ENCODE data around the gene IPP.
A peak's percentile ranks its signal among the peaks of the same experiment; 100 is the strongest.

The IPP gene

DNA sequence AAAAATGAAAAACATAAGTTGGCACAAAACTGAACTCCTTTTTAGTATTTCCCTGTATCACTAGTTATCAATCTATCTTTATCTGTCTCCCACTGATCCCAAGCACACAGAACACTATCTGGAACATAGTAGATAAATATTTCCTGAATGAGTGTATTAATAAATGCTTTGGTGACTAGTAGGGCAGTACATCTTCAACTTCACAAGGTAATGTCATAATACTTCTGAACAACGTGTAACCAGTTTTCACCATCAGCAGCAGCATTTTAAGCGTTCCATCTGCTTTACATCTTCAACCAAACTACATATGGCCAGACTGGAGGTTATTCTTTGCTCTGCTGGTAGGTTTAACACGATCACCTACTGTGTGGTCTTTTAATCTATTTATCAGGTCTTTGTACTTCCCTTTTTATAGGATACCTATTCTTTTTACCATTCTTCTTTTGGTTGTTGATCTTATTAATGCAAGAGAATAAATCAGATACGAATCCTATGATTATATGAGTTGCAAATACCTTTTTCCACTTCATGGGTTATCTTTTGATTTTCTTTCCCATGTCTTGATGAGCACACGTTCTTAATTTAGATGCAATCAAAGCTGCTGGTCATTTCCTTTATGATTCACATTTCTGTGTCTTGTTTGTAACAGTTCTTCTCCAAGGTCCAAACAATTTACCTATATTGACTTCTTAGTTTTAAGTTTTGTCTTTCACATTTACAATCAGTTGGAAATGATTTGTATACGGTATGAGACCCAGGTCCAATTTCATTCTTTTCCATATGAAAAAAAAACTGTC, 80.4 kb downstream of the IPP start:
- H3K23ac ChIP-seq (ENCODE audit: low read length) = no peak overlapping the region
- H3K4me2 ChIP-seq (ENCODE audit: low read length) = no peak overlapping the region
- no peak overlapping the region for H2AK5ac ChIP-seq (ENCODE audit: low read length)
- no peak overlapping the region for H2AFZ ChIP-seq (ENCODE audit: insufficient read depth, low read length, poor library complexity)
- H3K36me3 ChIP-seq (ENCODE audit: control insufficient read depth in 1 of 2, insufficient read depth in 2 of 2, low read length in 2 of 2) = peaks cover 4 to 5% of the 10 kb centered on the region in 2 experiments
- H3K4me3 ChIP-seq (ENCODE audit: low read depth, low read length) = no peak overlapping the region
- H3K4me1 ChIP-seq (ENCODE audit: control insufficient read depth in 1 of 2, insufficient read depth in 2 of 2, low read length in 2 of 2) = peaks cover 0 to 2% of the 10 kb centered on the region in 2 experiments
- H3K9ac ChIP-seq (ENCODE audit: low read length) = no peak overlapping the region
- H2BK5ac ChIP-seq (ENCODE audit: low read depth, low read length, poor library complexity) = no peak overlapping the region
- H3K18ac ChIP-seq (ENCODE audit: low read length) = no peak overlapping the region
- no peaks in the 10 kb centered on the region for H3K9me3 ChIP-seq (ENCODE audit: insufficient read depth, low read depth, low read length)
- H3K27ac ChIP-seq (ENCODE audit: low read depth, low read length) = no peak overlapping the region
- H4K8ac ChIP-seq (ENCODE audit: low read depth, low read length) = no peak overlapping the region
- no peak overlapping the region for H4K12ac ChIP-seq (ENCODE audit: low read depth, low read length)
- H2BK120ac ChIP-seq (ENCODE audit: insufficient read depth, low read length, poor library complexity) = no peak overlapping the region
- no peak overlapping the region for H3K14ac ChIP-seq (ENCODE audit: low read length)
- DNase-seq = peak; percentile 40 to 80
- H3K27me3 ChIP-seq (ENCODE audit: insufficient read depth, low read length) = no peaks in the 10 kb centered on the region
- H4K91ac ChIP-seq (ENCODE audit: low read depth, low read length) = no peak overlapping the region
- peaks cover 16% of the 10 kb centered on the region for H3K79me2 ChIP-seq (ENCODE audit: control insufficient read depth, insufficient read depth, low read length, poor library complexity)
- H3K79me1 ChIP-seq (ENCODE audit: low read length) = peaks cover 1% of the 10 kb centered on the region
- no peak overlapping the region for H3K4ac ChIP-seq (ENCODE audit: low read depth, low read length)
- H2BK12ac ChIP-seq (ENCODE audit: low read length) = no peak overlapping the region
- WGBS (ENCODE audit: extremely low coverage, insufficient coverage, insufficient read length) = no CpG with 5 or more reads among the region's 6 CpGs

DNA sequence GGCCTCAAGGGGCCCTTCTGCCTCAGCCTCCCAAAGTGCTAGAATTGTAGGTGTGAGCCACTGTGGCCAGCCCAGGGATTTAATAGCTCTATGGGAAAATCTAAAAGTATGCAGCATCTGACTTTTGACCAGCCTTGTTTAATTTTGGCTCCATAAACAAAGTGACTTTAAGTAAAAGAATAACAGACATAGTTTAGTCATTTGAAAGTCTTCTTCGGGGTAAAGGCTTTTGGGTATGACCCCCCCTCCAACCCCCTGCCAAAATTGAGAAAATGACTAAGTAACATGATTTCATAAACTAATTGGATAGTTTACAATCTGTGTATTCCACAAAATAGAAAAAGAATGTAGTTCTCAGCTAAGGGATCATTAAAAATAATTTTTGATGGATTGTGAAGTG, 81.1 kb downstream of the IPP start:
- Histone ChIP-seq H3K79me1 (ENCODE audit: low read length) (peaks cover 1% of the 10 kb centered on the region), H2BK12ac (ENCODE audit: low read length) (no peak overlapping the region), H3K14ac (ENCODE audit: low read length) (no peak overlapping the region), H3K36me3 (ENCODE audit: control insufficient read depth in 1 of 2, insufficient read depth in 2 of 2, low read length in 2 of 2) (peaks cover 1 to 5% of the 10 kb centered on the region in 2 experiments), H3K79me2 (ENCODE audit: control insufficient read depth, insufficient read depth, low read length, poor library complexity) (peaks cover 17% of the 10 kb centered on the region), H2AFZ (ENCODE audit: insufficient read depth, low read length, poor library complexity) (no peak overlapping the region), H3K9ac (ENCODE audit: low read length) (no peak overlapping the region), H3K4me2 (ENCODE audit: low read length) (no peak overlapping the region), H4K12ac (ENCODE audit: low read depth, low read length) (no peak overlapping the region), H2AK5ac (ENCODE audit: low read length) (no peak overlapping the region), H3K9me3 (ENCODE audit: insufficient read depth, low read depth, low read length) (no peaks in the 10 kb centered on the region), H2BK120ac (ENCODE audit: insufficient read depth, low read length, poor library complexity) (no peak overlapping the region), H4K8ac (ENCODE audit: low read depth, low read length) (no peak overlapping the region), H3K4ac (ENCODE audit: low read depth, low read length) (peak overlapping the region; percentile 84), H3K18ac (ENCODE audit: low read length) (no peak overlapping the region), H3K4me3 (ENCODE audit: low read depth, low read length) (no peak overlapping the region), H3K27me3 (ENCODE audit: insufficient read depth, low read length) (no peaks in the 10 kb centered on the region), H4K91ac (ENCODE audit: low read depth, low read length) (no peak overlapping the region), H3K4me1 (ENCODE audit: control insufficient read depth in 1 of 2, insufficient read depth in 2 of 2, low read length in 2 of 2) (no peaks in the 10 kb centered on the region), H3K23ac (ENCODE audit: low read length) (no peak overlapping the region), H2BK5ac (ENCODE audit: low read depth, low read length, poor library complexity) (no peak overlapping the region), H3K27ac (ENCODE audit: low read depth, low read length) (no peak overlapping the region)
- DNase-seq = no peak
- no CpG with 5 or more reads among the region's 1 CpG for WGBS (ENCODE audit: extremely low coverage, insufficient coverage, insufficient read length)

DNA sequence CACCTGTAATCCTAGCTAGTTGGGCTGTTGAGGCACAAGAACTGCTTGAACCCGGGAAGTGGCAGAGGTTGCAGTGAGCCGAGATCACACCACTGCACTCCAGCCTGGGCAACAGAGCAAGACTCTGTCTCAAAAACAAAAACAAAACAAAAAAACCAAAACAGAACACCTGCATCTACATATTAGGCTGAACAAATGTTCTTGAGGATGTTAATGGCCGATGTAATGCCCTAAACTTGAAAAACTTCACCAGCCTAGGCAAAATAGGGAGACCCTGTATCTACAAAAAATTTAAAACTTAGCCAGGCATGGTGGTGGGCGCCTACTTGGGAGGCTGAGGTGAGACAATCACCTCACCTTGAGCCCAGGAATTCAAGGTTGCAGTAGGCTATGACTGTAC, 81.9 kb downstream of the IPP start:
- Histone ChIP-seq H3K4ac (ENCODE audit: low read depth, low read length) (peak overlapping the region; percentile 94), H3K18ac (ENCODE audit: low read length) (no peak overlapping the region), H3K27ac (ENCODE audit: low read depth, low read length) (no peak overlapping the region), H2BK5ac (ENCODE audit: low read depth, low read length, poor library complexity) (no peak overlapping the region), H3K9ac (ENCODE audit: low read length) (no peak overlapping the region), H3K14ac (ENCODE audit: low read length) (no peak overlapping the region), H2AFZ (ENCODE audit: insufficient read depth, low read length, poor library complexity) (no peak overlapping the region), H3K23ac (ENCODE audit: low read length) (no peak overlapping the region), H3K79me2 (ENCODE audit: control insufficient read depth, insufficient read depth, low read length, poor library complexity) (peaks cover 18% of the 10 kb centered on the region), H3K79me1 (ENCODE audit: low read length) (peaks cover 1% of the 10 kb centered on the region), H3K4me3 (ENCODE audit: low read depth, low read length) (no peak overlapping the region), H2BK120ac (ENCODE audit: insufficient read depth, low read length, poor library complexity) (no peak overlapping the region), H3K4me2 (ENCODE audit: low read length) (no peak overlapping the region), H4K12ac (ENCODE audit: low read depth, low read length) (no peak overlapping the region), H2BK12ac (ENCODE audit: low read length) (no peak overlapping the region), H4K91ac (ENCODE audit: low read depth, low read length) (no peak overlapping the region), H3K9me3 (ENCODE audit: insufficient read depth, low read depth, low read length) (no peaks in the 10 kb centered on the region), H3K36me3 (ENCODE audit: control insufficient read depth in 1 of 2, insufficient read depth in 2 of 2, low read length in 2 of 2) (peaks cover 1 to 6% of the 10 kb centered on the region in 2 experiments), H3K4me1 (ENCODE audit: control insufficient read depth in 1 of 2, insufficient read depth in 2 of 2, low read length in 2 of 2) (no peaks in the 10 kb centered on the region), H4K8ac (ENCODE audit: low read depth, low read length) (no peak overlapping the region), H2AK5ac (ENCODE audit: low read length) (no peak overlapping the region), H3K27me3 (ENCODE audit: insufficient read depth, low read length) (no peaks in the 10 kb centered on the region)
- no CpG with 5 or more reads among the region's 4 CpGs for WGBS (ENCODE audit: extremely low coverage, insufficient coverage, insufficient read length)
- no peak for DNase-seq

DNA sequence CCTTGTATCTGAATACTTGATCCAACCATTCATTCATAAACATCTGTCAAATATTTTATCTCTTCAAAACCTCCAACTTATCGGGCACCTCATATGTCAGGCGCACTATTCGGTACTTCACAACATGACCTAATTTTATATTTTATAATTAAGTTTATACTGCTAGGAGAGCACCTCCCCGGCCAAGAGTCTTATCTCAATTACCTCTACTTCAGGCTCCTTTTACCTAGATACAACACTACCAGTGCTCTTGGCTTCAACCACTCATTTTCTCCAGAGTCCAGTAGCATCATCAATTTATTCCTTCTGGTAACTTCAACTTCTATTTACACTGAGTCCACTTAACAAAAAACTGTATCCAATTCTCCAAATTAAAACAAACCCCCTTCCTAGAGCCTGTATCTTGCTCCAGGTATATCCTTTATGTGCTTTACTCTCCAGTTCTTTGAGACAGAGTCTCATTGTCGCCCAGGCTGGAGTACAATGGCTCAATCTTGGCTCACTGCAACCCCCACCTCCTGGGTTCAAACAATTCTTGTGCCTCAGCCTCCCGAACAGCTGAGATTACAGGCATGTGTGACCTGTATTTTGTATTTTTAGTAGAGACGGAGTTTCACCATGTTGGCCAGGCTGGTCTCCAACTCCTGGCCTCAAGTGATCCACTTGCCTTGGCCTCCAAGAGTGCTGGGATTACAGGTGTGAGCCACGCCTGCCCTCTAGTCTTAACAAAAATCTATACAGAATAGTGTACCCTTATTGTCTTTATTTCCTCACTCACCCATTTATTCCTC, 82.9 kb downstream of the IPP start:
- DNase-seq = no peak
- no peak overlapping the region for H2AK5ac ChIP-seq (ENCODE audit: low read length)
- no peak overlapping the region for H3K18ac ChIP-seq (ENCODE audit: low read length)
- H3K4ac ChIP-seq (ENCODE audit: low read depth, low read length) = peak overlapping the region; percentile 67
- H4K8ac ChIP-seq (ENCODE audit: low read depth, low read length) = no peak overlapping the region
- no peak overlapping the region for H3K4me3 ChIP-seq (ENCODE audit: low read depth, low read length)
- no peaks in the 10 kb centered on the region for H3K4me1 ChIP-seq (ENCODE audit: control insufficient read depth in 1 of 2, insufficient read depth in 2 of 2, low read length in 2 of 2)
- peaks cover 19% of the 10 kb centered on the region for H3K79me2 ChIP-seq (ENCODE audit: control insufficient read depth, insufficient read depth, low read length, poor library complexity)
- H3K36me3 ChIP-seq (ENCODE audit: control insufficient read depth in 1 of 2, insufficient read depth in 2 of 2, low read length in 2 of 2) = peaks cover 1 to 8% of the 10 kb centered on the region in 2 experiments
- no peak overlapping the region for H3K9ac ChIP-seq (ENCODE audit: low read length)
- H2BK120ac ChIP-seq (ENCODE audit: insufficient read depth, low read length, poor library complexity) = no peak overlapping the region
- H3K14ac ChIP-seq (ENCODE audit: low read length) = no peak overlapping the region
- no peak overlapping the region for H3K4me2 ChIP-seq (ENCODE audit: low read length)
- no peak overlapping the region for H4K12ac ChIP-seq (ENCODE audit: low read depth, low read length)
- no peak overlapping the region for H2BK5ac ChIP-seq (ENCODE audit: low read depth, low read length, poor library complexity)
- H3K23ac ChIP-seq (ENCODE audit: low read length) = no peak overlapping the region
- no CpG with 5 or more reads among the region's 8 CpGs for WGBS (ENCODE audit: extremely low coverage, insufficient coverage, insufficient read length)
- H2BK12ac ChIP-seq (ENCODE audit: low read length) = no peak overlapping the region
- H2AFZ ChIP-seq (ENCODE audit: insufficient read depth, low read length, poor library complexity) = no peak overlapping the region
- no peak overlapping the region for H4K91ac ChIP-seq (ENCODE audit: low read depth, low read length)
- H3K9me3 ChIP-seq (ENCODE audit: insufficient read depth, low read depth, low read length) = no peaks in the 10 kb centered on the region
- H3K79me1 ChIP-seq (ENCODE audit: low read length) = peaks cover 1% of the 10 kb centered on the region
- H3K27me3 ChIP-seq (ENCODE audit: insufficient read depth, low read length) = no peaks in the 10 kb centered on the region
- no peak overlapping the region for H3K27ac ChIP-seq (ENCODE audit: low read depth, low read length)
